ENCODE results near the gene LDB3.

LDB3 gene

GRCh38 chr10:86663576-86664339, 4.6 kb upstream of the LDB3 start:
- H3F3A ChIP-seq (ENCODE audit: insufficient read depth, low read length) = no peaks in the 10 kb centered on the region
- no peak overlapping the region for H3K4me2 ChIP-seq (ENCODE audit: low read depth, low read length)
- TF ChIP-seq EZH2 (optimal IDR thresholded peaks at IDR 0.05; ENCODE audit: low read depth, low read length) (no peak), EZH2phosphoT487 (IDR thresholded peaks at IDR 0.05; ENCODE audit: low read length) (no peak)
- TF ChIP-seq, protein P1, sequence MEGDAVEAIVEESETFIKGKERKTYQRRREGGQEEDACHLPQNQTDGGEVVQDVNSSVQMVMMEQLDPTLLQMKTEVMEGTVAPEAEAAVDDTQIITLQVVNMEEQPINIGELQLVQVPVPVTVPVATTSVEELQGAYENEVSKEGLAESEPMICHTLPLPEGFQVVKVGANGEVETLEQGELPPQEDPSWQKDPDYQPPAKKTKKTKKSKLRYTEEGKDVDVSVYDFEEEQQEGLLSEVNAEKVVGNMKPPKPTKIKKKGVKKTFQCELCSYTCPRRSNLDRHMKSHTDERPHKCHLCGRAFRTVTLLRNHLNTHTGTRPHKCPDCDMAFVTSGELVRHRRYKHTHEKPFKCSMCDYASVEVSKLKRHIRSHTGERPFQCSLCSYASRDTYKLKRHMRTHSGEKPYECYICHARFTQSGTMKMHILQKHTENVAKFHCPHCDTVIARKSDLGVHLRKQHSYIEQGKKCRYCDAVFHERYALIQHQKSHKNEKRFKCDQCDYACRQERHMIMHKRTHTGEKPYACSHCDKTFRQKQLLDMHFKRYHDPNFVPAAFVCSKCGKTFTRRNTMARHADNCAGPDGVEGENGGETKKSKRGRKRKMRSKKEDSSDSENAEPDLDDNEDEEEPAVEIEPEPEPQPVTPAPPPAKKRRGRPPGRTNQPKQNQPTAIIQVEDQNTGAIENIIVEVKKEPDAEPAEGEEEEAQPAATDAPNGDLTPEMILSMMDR (IDR thresholded peaks at IDR 0.05; ENCODE audit: low read length) = no peak
- no peak overlapping the region for H3K9ac ChIP-seq (ENCODE audit: low read length)
- DNase-seq = no peak
- H3K27me3 ChIP-seq (replicated peaks; ENCODE audit: insufficient read depth, low read length) = peaks cover 12% of the 10 kb centered on the region
- no peak overlapping the region for H2AFZ ChIP-seq (ENCODE audit: low read length)
- H3K4me3 ChIP-seq (ENCODE audit: low read length) = no peak overlapping the region
- no peaks in the 10 kb centered on the region for H3K79me2 ChIP-seq (ENCODE audit: low read length)
- no peaks in the 10 kb centered on the region for H3K4me1 ChIP-seq (ENCODE audit: low read length)
- H3K36me3 ChIP-seq (replicated peaks; ENCODE audit: insufficient read depth, low read length) = no peaks in the 10 kb centered on the region
- H4K20me1 ChIP-seq (ENCODE audit: insufficient read depth, low read length) = no peaks in the 10 kb centered on the region
- no peaks in the 10 kb centered on the region for H3K9me3 ChIP-seq (replicated peaks; ENCODE audit: insufficient read depth, low read length)
- H3K9me2 ChIP-seq (replicated peaks; ENCODE audit: insufficient read depth, low read length) = no peaks in the 10 kb centered on the region
- H3K27ac ChIP-seq (ENCODE audit: low read length) = no peak overlapping the region

- no peaks in the 10 kb centered on the region for H3K4me1 ChIP-seq (ENCODE audit: low read length)
- TF ChIP-seq EZH2 (optimal IDR thresholded peaks at IDR 0.05; ENCODE audit: low read depth, low read length) (no peak), EZH2phosphoT487 (IDR thresholded peaks at IDR 0.05; ENCODE audit: low read length) (no peak)
- TF ChIP-seq, protein P1 (IDR thresholded peaks at IDR 0.05; ENCODE audit: low read length) = no peak
Measured at GRCh38 chr10:86664341-86665217, 3.7 kb upstream of the LDB3 start.

GRCh38 chr10:86665218-86665607, 3.1 kb upstream of the LDB3 start:
- TF ChIP-seq, protein P1 (IDR thresholded peaks at IDR 0.05; ENCODE audit: low read length) = no peak
- TF ChIP-seq EZH2 (optimal IDR thresholded peaks at IDR 0.05; ENCODE audit: low read depth, low read length) = no peak
- TF ChIP-seq EZH2phosphoT487 (IDR thresholded peaks at IDR 0.05; ENCODE audit: low read length) = no peak
- H3K9ac ChIP-seq (ENCODE audit: low read length) = no peak overlapping the region
- H3K4me1 ChIP-seq (ENCODE audit: low read length) = no peaks in the 10 kb centered on the region
- no peaks in the 10 kb centered on the region for H3F3A ChIP-seq (ENCODE audit: insufficient read depth, low read length)
- 0 out of 2 replicates have a peak, but pooled peaks cover 4% of the 10 kb centered on the region for H3K27me3 ChIP-seq (replicated peaks; ENCODE audit: insufficient read depth, low read length)
- no peaks in the 10 kb centered on the region for H3K36me3 ChIP-seq (replicated peaks; ENCODE audit: insufficient read depth, low read length)
- no peak overlapping the region for H3K4me3 ChIP-seq (ENCODE audit: low read length)
- H2AFZ ChIP-seq (ENCODE audit: low read length) = no peak overlapping the region
- no peaks in the 10 kb centered on the region for H3K9me3 ChIP-seq (replicated peaks; ENCODE audit: insufficient read depth, low read length)
- H3K9me2 ChIP-seq (replicated peaks; ENCODE audit: insufficient read depth, low read length) = no peaks in the 10 kb centered on the region
- no peak overlapping the region for H3K4me2 ChIP-seq (ENCODE audit: low read depth, low read length)
- no peak for DNase-seq
- no peaks in the 10 kb centered on the region for H4K20me1 ChIP-seq (ENCODE audit: insufficient read depth, low read length)
- H3K27ac ChIP-seq (ENCODE audit: low read length) = no peak overlapping the region
- no peaks in the 10 kb centered on the region for H3K79me2 ChIP-seq (ENCODE audit: low read length)

More at GRCh38 chr10:86664341-86665217, 3.7 kb upstream of the LDB3 start:
- Histone ChIP-seq H3F3A (ENCODE audit: insufficient read depth, low read length) (no peaks in the 10 kb centered on the region), H3K4me2 (ENCODE audit: low read depth, low read length) (no peak overlapping the region), H3K27me3 (replicated peaks; ENCODE audit: insufficient read depth, low read length) (peaks cover 4% of the 10 kb centered on the region; the same call in 1 of the 2 replicates), H3K36me3 (replicated peaks; ENCODE audit: insufficient read depth, low read length) (no peaks in the 10 kb centered on the region), H3K27ac (ENCODE audit: low read length) (no peak overlapping the region), H3K9me3 (replicated peaks; ENCODE audit: insufficient read depth, low read length) (no peaks in the 10 kb centered on the region), H3K4me3 (ENCODE audit: low read length) (no peak overlapping the region), H2AFZ (ENCODE audit: low read length) (no peak overlapping the region), H4K20me1 (ENCODE audit: insufficient read depth, low read length) (no peaks in the 10 kb centered on the region), H3K9me2 (replicated peaks; ENCODE audit: insufficient read depth, low read length) (no peaks in the 10 kb centered on the region), H3K9ac (ENCODE audit: low read length) (no peak overlapping the region), H3K79me2 (ENCODE audit: low read length) (no peaks in the 10 kb centered on the region)
- no peak for DNase-seq
